ENCODE results near the gene HIRIP3.

GRCh38 chr16:29984137-29984763, 11.2 kb downstream of the HIRIP3 start:
- no peak for TF ChIP-seq CTCF (IDR thresholded peaks at IDR 0.05; ENCODE audit: extremely low read depth in 1 of 2, insufficient read depth in 1 of 2, low read depth in 1 of 2, low read length in 2 of 2)
- no peak for TF ChIP-seq POLR2A (IDR thresholded peaks at IDR 0.05; ENCODE audit: low read depth, low read length)
- no peak for TF ChIP-seq MAX (IDR thresholded peaks at IDR 0.05; ENCODE audit: insufficient read depth, insufficient read length)
- no peak for TF ChIP-seq JUN (IDR thresholded peaks at IDR 0.05; ENCODE audit: borderline replicate concordance, insufficient read depth, insufficient read length, low read depth)
- TF ChIP-seq POLR2AphosphoS5 (IDR thresholded peaks at IDR 0.05; ENCODE audit: insufficient read depth, low read depth, low read length): no peak
- TF ChIP-seq EZH2 (IDR thresholded peaks at IDR 0.05; ENCODE audit: borderline replicate concordance, low read depth, low read length, severe bottlenecking): no peak
- no peak for TF ChIP-seq MYC (IDR thresholded peaks at IDR 0.05; ENCODE audit: low read depth, low read length)
- TF ChIP-seq FOS (IDR thresholded peaks at IDR 0.05; ENCODE audit: borderline replicate concordance, insufficient read depth, low read length): no peak
